ENCODE results near the gene HADHB.
"Not testable (repeated sequence)": the region's sequence is repeated elsewhere in the genome, so short reads cannot be mapped to it uniquely, and the experiment has no call there.

HADHB gene

GRCh38 chr2:26297061-26297460 is 52.3 kb downstream of the HADHB start:
- DNase-seq (ENCODE audit: low spot score), result no peak

- DNase-seq (ENCODE audit: low spot score), result no peak
Observed at GRCh38 chr2:26298286-26298637, 53.5 kb downstream of the HADHB start.

GRCh38 chr2:26298638-26299393 is 54.1 kb downstream of the HADHB start:
- peak; percentile 13 for DNase-seq (ENCODE audit: low spot score)

GRCh38 chr2:26299471-26300101 is 54.8 kb downstream of the HADHB start:
- DNase-seq (ENCODE audit: low spot score), result peak; percentile 15

DNA sequence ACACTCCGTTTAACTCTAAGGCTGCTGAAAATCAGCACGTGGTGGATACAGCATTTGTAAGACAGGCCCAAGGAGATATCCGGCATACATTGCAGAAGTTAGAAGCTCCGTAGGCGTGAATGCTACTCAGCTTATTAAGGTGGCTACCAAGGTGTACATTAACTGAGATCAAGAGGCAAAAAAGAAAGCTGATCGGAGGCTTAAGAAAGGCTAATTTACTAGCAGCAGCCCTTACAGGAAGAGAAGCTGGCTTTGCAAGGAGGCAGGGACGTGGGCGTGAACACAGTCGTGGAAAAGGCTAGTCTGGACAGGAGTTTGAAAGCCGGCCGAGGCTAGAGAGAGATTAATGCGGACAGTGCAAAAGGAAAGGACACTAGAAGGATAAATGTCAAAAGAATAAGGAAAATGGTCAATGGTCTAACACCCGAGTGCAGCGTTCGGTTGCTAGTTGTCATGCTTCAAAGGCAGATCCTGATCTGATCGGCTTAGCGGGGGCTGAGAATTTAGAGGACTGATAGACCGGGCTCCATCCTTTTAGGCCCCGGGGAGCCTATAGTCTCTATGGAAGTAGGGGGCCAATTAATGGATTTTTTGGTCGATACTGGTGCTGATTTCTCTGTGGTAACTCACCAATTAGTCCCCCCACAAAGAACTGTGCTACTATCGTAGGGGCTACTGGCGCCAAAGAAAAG is 55.6 kb downstream of the HADHB start:
- peak; percentile 3 for DNase-seq (ENCODE audit: low spot score)

DNA sequence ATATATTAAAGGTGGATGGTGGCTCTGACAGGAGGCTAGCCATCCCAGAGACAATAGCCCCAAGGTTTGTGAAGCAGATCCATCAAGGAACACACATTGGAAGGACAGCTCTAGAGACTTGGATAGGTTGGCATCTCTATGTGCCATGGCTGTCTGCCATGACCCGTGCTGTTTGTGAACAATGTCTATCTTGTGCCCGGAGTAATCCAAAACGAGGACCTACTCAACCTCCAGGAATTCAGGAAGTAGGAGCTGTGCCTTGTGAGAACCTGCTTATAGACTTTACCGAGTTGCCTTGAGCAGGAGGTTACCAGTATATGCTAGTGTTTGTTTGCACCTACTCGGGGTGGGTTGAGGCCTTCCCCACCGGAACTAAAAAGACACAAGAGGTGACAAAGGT is 58.1 kb downstream of the HADHB start:
- no peak for DNase-seq (ENCODE audit: low spot score)

- not testable (repeated sequence) for DNase-seq (ENCODE audit: low spot score)
Observed at GRCh38 chr2:26305094-26305493, 60.4 kb downstream of the HADHB start.

DNA sequence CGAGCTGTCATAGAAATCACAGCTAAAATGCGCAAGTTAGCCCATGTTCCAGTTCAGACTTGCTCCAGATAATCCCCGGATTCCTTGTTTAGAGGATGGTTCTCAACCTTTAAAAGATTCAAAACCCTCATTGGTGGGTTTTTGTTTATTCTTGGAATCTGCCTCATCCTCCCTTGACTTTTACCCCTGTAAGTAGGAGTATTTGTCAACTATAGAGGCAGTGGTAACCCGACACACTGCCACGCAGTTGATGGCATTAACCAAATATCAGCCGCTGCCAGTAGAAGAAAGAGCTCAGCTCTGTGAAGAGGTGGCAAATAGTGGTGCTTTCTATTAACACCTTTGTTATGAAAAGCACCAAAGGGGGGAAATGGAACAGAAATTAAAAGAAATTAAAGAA is 60.8 kb downstream of the HADHB start:
- no peak for DNase-seq (ENCODE audit: low spot score)

DNA sequence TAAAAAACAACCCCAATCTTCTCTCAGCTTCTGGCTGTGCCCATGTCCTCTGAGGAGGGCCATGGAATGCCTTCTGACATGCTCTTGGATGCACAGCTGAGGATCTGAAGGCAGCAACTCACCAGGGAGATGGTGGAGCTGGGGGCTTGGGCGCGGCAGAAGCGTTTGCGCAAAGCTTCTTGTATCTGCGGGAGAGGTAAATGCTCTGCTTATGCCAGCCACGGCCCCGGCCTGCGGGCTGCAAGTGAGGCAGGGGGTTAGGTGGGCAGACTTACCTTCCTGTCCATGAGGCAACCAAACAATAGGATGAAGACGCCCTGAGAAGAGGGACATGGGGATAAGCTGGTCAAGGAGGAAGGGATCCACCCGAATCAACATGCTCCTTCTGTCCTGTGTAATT is 65.2 kb downstream of the HADHB start:
- DNase-seq (ENCODE audit: low spot score), result no peak

GRCh38 chr2:26312471-26312870 is 67.7 kb downstream of the HADHB start:
- DNase-seq (ENCODE audit: low spot score), result no peak

- DNase-seq (ENCODE audit: low spot score), result no peak
Observed at GRCh38 chr2:26313446-26313845, 68.7 kb downstream of the HADHB start.

DNA sequence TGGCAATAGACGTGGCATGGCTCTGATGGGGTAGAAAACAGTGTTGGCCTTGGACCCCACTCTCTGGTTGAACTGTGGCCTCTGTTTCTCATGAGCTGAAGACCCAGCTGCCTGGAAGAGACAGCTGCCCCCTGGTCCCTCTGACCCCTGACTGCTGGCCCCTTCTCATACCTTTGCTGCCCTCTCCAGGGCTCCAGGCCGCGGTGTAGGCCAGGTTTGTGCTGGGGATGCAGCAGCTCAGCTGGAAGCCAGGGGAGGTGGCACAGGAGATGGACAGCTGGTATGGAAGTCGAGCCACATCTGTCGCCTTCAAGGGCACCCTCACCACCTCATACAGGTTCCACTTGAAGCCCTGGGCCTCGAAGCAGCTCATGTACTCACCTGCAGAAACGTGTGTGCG is 69.5 kb downstream of the HADHB start:
- DNase-seq (ENCODE audit: low spot score), result no peak

DNA sequence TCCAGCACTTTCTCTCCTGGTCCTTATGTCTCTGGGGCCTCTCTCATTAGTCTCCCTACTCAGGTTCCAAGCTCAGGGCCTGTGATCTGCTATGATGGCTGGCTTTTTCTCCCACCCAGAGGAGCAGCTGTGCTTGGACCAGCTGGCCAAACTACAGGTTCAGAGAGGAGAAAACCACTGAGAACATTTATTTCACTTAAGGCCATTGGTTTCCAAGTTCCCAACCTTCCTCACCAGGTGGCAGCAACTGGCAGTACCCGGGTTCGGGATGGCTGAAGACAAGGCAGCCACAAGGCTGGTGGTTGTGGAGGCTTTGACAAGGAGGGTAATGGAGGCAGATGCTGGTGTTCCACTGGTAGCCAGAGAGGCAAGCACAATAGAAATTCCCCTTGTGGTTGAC is 71.3 kb downstream of the HADHB start:
- no peak for DNase-seq (ENCODE audit: low spot score)

DNA sequence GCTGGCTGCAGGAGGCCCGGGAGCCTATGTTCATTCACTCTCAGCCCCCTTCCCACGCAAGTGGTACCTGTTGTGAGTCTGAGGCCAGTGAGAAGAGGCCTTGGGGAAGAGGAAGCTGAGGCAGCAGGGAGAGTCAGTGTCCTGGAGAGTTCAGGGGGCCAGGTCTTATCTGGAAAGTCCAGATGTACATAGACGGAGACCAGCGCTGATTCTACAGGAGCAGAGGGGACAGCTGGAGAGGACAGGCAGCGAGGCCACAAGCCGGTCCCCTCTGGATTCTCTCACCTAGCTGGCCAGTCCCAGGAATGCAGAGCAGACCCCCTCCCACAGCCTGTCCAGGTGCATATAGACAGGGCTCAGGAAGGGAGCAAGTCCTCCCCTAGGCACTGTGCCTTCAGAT is 72.1 kb downstream of the HADHB start:
- DNase-seq (ENCODE audit: low spot score), result no peak

DNA sequence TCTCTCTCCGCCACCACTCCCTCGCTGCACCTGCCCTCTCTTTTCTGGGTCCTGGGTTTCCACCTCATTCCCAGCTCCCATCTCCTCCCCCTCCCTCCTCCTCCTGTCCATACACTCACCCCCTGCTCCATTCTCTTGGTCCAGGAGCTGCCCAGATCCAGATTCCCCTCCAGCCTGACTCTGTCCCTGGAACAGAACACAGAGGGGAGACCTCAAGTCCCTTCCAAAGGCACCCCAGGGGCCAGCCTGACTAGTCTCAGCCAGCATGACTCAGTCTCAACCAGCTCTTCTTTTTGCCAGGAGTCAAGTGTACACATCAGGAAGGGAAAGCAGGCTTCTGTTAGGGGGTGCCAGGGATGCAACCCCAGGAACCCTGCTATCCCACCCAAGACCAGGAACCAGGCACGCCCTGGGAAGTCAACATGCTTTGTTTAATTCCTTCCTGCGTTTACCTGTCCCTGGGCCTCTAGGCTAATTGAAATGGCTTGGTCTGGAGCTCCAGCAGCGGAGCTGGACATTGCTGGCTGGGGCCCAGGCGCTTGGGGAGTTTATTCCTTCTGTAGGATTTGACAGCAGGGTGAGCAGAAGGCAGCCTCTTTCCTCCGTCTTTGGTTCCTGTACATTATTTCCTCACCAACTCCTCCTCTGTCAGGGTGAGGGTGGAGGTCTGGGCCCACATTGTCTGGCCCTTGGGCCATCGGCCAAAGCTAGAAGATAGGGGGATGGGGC is 72.8 kb downstream of the HADHB start:
- DNase-seq (ENCODE audit: low spot score), result no peak

- no peak for DNase-seq (ENCODE audit: low spot score)
Observed at GRCh38 chr2:26318950-26319349, 74.2 kb downstream of the HADHB start.

DNA sequence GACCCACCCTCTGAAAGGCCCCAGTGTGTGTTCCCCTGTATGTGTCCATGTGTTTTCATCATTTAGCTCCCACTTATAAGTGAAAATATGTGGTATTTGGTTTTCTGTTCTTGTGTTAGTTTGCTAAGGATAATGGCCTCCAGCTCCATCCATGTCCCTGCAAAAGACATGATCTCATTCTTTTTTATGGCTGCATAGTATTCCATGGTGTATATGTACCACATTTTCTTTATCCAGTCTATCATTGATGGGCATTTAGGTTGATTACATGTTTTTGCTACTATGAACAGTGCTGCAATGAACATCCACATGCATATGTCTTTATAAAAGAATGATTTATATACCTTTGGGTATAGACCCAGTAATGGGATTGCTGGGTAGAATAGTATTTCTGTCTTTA is 79.7 kb downstream of the HADHB start:
- DNase-seq (ENCODE audit: low spot score), result not testable (repeated sequence)

DNA sequence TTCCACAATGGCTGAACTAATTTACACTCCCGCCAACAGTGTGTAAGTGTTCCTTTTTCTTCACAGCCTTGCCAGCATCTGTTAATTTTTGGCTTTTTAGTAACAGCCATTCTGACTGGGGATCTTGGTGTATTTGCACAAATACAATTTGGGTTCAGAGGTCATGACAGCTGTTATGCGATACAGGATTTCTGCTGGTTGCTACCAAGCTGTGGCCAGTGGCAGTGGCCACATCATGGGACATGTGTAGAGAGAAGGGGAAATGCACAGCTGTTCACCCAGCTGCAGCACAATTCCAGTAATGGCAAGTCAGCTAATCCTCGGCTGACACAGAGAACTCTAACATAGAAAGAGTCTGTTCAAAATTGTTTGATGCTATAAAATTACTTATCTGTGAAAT is 80.2 kb downstream of the HADHB start:
- no peak for DNase-seq (ENCODE audit: low spot score)

DNA sequence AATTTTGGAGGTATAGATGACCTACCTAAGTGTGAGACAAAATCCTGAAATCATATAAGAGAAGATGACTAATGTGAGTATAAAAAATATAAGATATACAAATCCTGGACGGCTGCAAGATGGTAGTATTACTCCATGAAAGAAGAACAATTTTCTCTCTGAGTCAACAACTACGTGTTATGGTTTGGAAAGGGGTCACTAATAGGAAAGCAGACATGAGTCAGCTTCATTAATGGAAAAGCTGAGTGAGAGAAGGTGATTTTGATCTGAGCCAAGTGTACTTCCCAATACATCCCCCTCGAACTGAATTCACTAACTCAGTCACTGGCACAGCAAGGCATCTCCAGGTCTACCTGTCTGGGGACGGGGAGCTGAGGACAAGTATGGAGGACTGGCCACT is 81.1 kb downstream of the HADHB start:
- no peak for DNase-seq (ENCODE audit: low spot score)

DNA sequence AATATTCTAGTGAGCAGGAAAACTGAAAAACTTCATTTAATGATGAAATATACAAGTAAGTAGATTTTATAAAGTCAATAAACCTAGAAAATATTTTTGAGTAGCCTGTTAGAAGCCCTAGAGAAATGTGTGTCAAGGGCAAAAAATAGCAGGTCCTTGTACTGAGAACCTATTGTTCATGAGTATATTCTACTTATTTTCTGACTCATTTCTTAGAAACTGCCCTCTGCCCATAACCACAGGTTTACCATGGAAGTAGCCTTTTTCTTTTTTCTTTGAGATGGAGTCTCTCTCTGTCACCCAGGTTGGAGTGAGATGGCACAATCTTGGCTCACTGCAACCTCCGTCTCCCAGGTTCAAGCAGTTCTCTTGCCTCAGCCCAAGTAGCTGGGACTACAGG is 81.8 kb downstream of the HADHB start:
- no peak for DNase-seq (ENCODE audit: low spot score)

DNA sequence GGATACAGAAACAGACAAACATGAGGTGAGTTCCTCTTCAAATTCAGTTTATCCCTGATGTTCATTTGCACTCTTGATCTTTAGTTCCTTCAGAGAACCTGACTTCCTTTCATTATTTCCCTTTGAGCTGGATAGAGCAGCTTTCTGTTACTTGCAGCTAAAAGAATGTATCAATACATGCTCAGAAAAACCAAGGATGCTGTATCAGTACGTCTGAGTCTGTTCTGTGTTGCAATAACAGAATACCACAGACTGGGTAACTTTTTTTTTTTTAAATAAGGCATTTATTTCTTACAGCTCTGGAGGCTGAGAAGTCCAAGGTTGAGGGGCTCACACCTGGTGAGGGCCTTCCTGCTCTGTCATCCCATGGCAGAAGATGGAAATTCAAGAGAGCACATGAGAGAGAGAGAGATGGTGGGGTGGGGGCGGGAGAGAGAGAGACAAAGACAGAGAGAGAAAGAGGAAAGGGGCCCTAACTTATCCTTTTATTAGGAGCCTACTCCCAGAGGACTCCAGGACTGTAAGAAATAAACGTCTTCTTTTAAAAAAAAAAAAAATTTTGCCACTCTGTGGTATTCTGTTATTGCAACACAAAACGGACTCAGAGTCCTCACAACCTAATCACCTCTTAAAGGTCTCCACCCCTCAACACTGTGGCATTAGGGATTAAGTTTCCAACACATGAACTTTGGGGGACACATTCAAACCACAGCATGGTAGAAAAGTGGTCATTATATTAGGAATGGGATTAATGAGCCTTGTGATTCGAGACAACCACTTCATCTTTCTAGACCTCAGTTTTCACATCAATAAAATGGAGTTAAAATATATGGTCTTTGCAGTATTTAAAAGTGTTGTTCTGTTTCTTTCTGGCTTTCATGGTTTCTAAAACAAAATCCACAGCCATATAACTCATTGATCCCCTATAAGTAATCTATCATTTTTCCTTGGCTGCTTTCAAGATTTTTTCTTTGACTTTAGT is 82.8 kb downstream of the HADHB start:
- no peak for DNase-seq (ENCODE audit: low spot score)
